ENCODE data around the gene POTEF. TPM values are rescaled to one million over a fixed set of nuclear protein-coding genes. Genes with fewer than 3 reads are reported as not detected.
"Not testable (repeated sequence)": the region's sequence is repeated elsewhere in the genome, so short reads cannot be mapped to it uniquely, and the experiment has no call there.

POTEF gene
- total RNA-seq, 1 experiment from 2014 or later = 0.20 TPM

DNA sequence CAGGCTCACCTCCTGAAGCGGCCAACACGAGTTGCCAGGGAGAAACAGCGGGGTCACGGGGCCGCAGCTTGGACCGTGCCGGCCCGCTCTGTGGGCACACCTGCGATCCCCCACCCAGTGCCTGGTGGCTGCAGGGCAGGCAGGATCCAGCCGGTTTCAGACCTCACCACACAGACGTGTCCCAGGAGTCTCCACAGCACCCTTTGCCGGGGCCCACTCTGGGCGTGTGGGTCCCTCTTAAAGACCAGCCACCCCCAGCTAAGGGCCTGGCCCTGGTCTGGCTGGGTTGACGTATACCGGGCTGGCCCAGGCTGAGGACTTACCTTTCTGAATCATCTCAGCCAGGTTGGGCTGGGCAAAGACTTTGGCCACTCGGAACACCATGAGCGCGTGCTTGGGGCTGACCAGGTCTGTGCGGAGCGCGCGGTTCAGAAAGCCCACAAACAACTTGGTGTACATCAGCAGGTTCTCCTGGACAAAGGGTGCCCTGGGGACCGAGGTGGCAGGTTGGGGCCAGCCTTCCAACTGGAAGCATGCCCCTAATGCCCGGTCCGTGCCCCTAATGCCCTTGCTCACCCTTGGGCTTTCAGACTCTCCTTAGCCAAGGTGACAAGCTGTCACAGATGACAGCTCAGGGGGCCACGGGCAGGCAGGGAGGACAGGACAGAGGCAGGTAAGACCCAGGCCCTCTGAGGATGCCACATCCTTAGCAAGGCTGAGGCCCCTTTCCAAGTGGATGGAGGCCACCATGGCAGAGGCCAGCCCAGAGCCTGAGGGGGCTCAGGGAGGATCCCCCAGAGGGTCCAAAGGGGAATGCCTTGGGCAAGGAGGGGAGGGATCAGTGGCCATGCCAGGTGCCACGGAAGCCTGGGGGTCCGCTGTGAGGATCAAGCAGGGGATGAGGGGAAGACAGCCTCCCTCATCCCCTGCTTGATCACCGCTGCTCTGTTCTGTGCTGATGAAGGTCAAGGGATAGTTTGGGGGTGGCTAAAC lies 26.0 kb upstream of the POTEF start:
- H3K27me3 ChIP-seq = no peaks in the 10 kb centered on the region
- H3K9me3 ChIP-seq = no peaks in the 10 kb centered on the region
- no peak for DNase-seq
- H3K36me3 ChIP-seq = 0 out of 2 replicates have a peak, but pooled peaks cover 2% of the 10 kb centered on the region
- H3K4me3 ChIP-seq = no peak overlapping the region

DNA sequence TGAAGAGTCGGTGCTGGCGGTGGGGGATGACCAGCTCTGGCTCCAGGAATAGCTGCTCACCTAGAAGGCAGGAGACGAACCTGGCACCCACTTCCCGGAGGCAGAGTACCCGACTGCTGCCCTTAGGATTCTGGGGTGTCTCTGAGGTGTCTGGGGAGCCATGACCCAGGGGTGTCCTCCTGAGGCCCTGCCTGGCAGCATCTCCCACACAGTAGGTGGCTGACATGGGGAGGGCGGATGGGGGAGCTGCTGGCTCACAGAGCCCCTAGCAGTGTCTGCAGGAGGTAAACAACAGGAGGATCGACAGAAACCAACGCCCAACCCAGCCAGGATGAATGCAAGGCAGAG lies 25.4 kb upstream of the POTEF start:
- H3K9me3 ChIP-seq, H3K36me3 ChIP-seq, H3K4me3 ChIP-seq, DNase-seq, H3K27me3 ChIP-seq: not testable (repeated sequence)

- not testable (repeated sequence) for H3K36me3 ChIP-seq, H3K9me3 ChIP-seq, DNase-seq, H3K27me3 ChIP-seq, H3K4me3 ChIP-seq
Observed at GRCh38 chr2:130153721-130154422, 24.9 kb upstream of the POTEF start.

DNA sequence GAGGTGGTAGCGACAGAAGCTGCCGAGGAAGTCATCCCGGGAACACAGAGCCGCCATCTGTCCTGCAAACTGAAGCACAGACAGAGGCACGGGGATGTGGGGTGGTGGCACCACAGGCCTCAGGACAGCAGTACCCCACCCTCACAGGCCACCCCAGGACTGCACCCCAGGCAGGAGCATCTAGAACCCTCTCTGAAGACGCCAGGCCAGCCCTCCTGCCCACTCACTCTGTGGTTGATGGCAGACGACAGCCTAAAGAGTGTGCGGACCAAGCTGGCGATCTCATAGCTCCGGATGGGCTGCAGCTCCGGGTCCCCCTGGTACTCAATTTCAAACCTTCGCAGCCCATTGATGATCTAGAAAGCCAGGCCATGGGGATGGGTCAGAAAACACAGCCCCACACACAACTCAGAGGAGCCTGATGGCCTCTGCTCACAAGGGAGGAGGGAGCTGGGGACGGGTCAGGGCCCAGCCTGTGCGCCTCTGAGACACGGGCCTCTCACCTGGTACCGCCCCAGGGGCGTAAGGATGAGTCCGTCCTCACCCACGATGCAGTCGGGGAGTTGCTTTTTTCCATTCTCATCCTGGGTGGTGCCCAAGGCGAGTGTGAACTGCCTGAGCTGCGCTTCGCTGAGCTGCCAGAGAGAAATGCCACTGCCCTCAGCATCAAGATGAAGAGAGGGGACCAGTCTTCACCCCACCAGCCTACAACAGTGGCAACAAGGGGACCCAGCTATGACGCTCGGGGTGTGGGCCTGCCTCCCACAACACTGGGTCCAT lies 24.0 kb upstream of the POTEF start:
- Histone ChIP-seq H3K27me3 (no peaks in the 10 kb centered on the region), H3K9me3 (no peaks in the 10 kb centered on the region), H3K4me3 (no peak overlapping the region), H3K36me3 (0 out of 2 replicates have a peak, but pooled peaks cover 2% of the 10 kb centered on the region)
- DNase-seq = no peak

DNA sequence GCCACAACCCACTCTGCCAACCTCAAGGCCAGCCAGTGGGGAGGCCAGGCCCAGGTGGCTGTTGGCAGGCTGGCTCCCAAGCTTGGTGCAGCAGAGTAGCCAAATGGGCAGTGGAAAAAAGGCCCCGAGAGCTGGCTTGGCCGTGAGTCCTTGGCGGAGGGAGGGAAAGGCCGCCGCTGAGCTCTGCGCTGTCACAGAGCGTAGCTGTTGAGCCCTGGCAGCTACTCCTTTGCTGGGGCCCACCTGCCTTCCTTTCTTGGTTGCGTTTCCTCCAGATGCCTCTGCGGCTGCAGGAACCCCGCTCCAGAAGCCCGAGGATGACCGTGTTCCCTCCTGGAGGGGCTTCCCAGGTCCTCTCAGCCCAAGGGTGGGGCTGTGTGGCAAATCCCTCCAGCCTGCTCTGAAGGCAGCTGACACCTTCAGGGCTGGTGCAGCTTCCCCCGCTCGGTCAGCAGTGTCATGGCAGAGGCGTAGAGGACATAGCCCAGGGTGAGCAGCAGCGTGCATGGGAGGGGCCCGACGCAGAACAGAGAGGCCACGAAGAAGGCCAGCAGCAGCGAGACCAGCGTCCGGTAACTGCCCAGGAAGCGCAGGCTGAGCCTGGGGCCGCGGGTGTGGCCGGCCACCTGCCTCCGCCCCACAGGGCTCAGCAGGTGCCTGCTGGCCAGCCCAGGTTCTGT lies 23.3 kb upstream of the POTEF start:
- DNase-seq, H3K27me3 ChIP-seq, H3K36me3 ChIP-seq, H3K9me3 ChIP-seq, H3K4me3 ChIP-seq: not testable (repeated sequence)

DNA sequence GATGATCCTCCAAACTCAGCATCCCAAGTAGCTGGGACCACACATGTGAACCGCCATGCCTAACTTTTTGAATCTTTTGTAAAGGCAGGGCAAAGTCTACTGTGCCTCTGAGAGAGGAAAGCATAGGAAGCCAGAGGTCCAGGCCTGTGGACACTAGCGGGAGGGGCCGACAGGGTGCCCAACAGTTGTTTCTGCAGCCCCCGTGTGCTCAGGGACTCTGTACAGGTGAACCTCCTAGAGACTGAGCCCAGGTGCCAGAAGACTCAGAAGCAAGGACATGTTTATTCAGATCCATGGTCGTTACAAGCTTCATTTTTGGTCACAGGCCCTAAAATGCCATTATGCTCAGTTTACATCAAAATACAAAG lies 22.1 kb upstream of the POTEF start:
- H3K27me3 ChIP-seq, H3K9me3 ChIP-seq, H3K36me3 ChIP-seq, H3K4me3 ChIP-seq, DNase-seq: not testable (repeated sequence)

- Histone ChIP-seq H3K4me3 (no peak overlapping the region), H3K36me3 (no peaks in the 10 kb centered on the region), H3K9me3 (no peaks in the 10 kb centered on the region), H3K27me3 (no peaks in the 10 kb centered on the region)
- DNase-seq = no peak
Observed at GRCh38 chr2:130150181-130151144, 21.4 kb upstream of the POTEF start.

DNA sequence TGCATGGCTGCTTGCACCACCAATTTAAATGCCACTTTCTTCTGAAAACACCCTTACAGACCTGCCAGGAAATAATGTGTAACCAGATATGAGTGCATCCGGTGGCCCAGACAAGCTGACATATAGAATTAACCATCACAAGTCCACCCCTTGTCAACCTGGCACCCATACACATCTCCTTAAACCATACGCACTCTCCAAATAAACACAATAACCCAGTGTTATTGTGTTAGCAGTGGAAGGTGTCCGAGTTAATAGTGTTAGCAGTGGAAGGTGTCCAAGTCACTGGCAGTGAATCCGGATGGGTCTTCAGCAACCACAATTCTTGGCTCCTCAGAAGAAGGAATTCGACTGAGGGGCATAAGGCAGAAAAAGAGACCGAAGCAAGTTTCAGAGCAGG lies 19.5 kb upstream of the POTEF start:
- H3K27me3 ChIP-seq, H3K4me3 ChIP-seq, DNase-seq, H3K36me3 ChIP-seq, H3K9me3 ChIP-seq: not testable (repeated sequence)

GRCh38 chr2:130145006-130145414 lies 16.0 kb upstream of the POTEF start, which contains the start of gene CCDC74B:
Gene CCDC74B (minus strand): TSS chr2:130145112. CDS start chr2:130144996, 116 bp downstream.
- H3K4me3 ChIP-seq = peak within 1 kb of the TSS; percentile 37
- H3K9me3 ChIP-seq, H3K27me3 ChIP-seq, H3K36me3 ChIP-seq: not testable (repeated sequence)
- peak; percentile 58 for DNase-seq

DNA sequence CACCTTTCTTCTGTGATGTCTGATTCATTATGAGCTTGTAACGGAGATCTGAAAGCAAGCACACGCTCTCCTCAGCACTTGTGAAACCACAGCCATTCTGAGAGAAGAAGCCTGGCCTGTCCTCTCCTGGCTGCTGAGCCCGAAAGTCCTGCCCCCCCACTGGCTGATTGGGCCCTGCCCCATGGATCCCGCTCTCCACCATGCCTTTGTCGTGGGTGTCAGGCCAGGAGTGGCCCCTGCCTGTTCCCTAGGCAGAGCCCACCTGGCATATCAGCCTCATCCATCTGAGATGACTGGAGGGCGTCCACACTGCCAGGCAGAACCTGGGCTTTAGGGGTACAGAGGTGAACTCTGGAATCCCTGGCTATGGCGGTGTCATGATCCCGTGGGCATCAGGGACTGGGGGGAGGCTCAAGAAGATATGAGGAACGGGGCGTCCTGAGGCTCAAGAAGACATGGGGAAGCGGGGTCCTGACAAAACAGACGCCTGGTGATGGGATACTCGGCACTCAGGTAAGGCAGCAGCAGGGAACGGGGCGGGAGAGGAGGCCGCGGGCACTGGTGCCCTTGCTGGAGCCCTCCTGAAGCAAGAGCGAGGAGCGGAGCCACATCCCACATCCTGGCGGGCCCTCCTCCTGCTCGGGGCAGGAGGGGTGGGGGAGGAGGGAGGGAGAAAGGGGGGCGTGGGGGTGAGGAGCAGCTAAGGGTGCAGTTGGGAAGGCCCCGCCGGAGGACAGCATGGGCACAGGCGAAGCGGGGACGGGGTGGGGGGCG lies 14.4 kb upstream of the POTEF start:
- not testable (repeated sequence) for DNase-seq, H3K4me3 ChIP-seq, H3K36me3 ChIP-seq, H3K9me3 ChIP-seq, H3K27me3 ChIP-seq

- H3K4me3 ChIP-seq, DNase-seq, H3K27me3 ChIP-seq, H3K36me3 ChIP-seq, H3K9me3 ChIP-seq: not testable (repeated sequence)
Observed at GRCh38 chr2:130142396-130143265, 13.6 kb upstream of the POTEF start.

DNA sequence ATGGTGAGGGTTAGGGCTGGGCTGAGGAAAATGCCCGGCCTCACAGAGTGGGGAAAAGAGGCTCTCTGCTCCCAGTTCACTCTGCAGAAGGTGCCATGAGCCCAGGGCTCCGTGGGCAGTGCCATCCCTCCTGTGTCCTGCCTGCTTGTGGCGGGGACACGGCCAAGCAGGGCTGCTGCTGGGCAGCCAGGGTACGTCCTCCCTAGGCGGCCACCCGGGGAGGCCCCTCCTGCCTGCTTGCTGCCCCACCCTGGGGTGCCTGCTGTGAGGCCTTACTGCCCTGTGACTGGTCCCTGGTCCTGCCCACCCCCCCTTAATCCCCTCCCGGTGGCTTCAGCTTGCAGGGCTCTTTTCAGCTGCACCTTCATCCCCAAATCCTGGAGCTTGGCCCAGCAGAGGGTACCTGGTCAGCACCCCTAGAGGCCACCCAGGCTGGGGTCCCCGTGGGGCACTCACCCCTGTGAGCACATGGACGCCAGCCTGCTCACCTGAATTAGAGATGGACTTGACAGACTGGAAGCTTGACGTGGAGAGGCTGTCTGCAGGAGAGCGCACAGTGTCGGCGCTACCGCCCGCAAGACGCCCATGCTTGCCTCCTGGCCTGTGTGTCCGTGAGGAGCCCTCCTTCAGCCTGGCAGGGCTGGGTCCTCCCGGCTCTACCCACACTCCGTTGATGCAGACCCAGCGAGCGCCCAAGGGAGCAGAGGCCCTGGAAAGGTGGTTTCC lies 12.8 kb upstream of the POTEF start:
- DNase-seq, H3K36me3 ChIP-seq, H3K4me3 ChIP-seq, H3K27me3 ChIP-seq, H3K9me3 ChIP-seq: not testable (repeated sequence)

DNA sequence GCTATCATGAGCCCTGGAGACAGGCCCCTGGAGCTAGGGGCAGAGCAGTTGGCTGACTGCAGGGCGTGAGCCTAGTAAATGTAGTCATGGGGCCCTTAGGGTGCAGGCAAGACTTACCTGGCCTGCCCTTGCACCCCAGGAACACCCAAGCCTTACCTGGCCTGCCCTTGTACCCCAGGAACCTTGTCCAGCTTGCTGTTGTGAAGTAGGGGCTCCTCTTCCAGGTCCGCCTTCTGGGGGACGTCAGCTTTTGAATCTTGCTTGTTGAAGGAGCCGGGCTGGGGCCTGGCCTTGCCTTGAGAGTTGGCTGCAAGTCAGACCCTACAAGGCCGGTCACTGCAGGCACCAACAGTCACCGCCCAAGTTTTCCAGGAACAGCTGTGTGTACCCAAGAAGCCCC lies 12.0 kb upstream of the POTEF start:
- DNase-seq, H3K9me3 ChIP-seq, H3K4me3 ChIP-seq, H3K27me3 ChIP-seq, H3K36me3 ChIP-seq: not testable (repeated sequence)

DNA sequence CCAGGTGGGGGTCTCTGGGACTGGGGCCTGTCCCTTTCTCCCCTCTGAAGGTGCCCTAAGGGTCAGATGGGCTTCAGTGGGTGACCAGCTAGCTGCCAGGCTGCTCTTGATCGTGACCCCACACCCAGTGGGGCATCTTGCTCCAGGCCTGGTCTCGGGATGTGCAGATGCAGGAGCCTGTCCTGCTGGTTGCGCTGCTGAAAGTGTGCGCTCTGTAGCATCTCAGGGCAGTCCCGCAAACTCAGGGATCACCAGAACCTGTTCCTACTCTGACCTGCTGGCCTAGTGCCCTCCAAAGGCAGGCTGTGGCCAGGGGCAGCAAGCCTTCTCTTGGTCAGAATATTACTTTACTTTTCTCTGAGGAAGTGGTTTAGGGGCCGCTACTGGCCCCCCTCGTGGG lies 11.5 kb upstream of the POTEF start:
- not testable (repeated sequence) for DNase-seq, H3K27me3 ChIP-seq, H3K4me3 ChIP-seq, H3K9me3 ChIP-seq, H3K36me3 ChIP-seq
